GM18909 (cell line): ENCODE data around the gene GSC.
"Not testable (repeated sequence)": the region's sequence is repeated elsewhere in the genome, so short reads cannot be mapped to it uniquely, and the experiment has no call there.

Experiments
- ATAC-seq: cut with Tn5 transposase; IDR thresholded peaks from one replicate; pipeline ENCODE4 v1.9.1; 2021; ENCODE audit warnings: mild to moderate bottlenecking; ENCODE audit not compliant: unreplicated experiment, poor library complexity

GSC gene

GRCh38 chr14:94747739-94748138 lies 22.2 kb downstream of the GSC start:
- ATAC-seq, result no peak

GRCh38 chr14:94747153-94747552 lies 22.8 kb downstream of the GSC start:
- ATAC-seq, result not testable (repeated sequence)

GRCh38 chr14:94746131-94746530 lies 23.8 kb downstream of the GSC start:
- ATAC-seq, result no peak

GRCh38 chr14:94738751-94739150 lies 31.2 kb downstream of the GSC start:
- no peak for ATAC-seq

- ATAC-seq, result no peak
Measured at GRCh38 chr14:94738097-94738496, 31.8 kb downstream of the GSC start.

- ATAC-seq, result no peak
Measured at GRCh38 chr14:94728950-94729349, 41.0 kb downstream of the GSC start.

GRCh38 chr14:94728440-94728839 lies 41.5 kb downstream of the GSC start:
- ATAC-seq, result not testable (repeated sequence)

- ATAC-seq, result not testable (repeated sequence)
Measured at GRCh38 chr14:94726649-94727048, 43.3 kb downstream of the GSC start.

- ATAC-seq, result no peak
Measured at GRCh38 chr14:94724993-94725392, 44.9 kb downstream of the GSC start.

- no peak for ATAC-seq
Measured at GRCh38 chr14:94722397-94722796, 47.5 kb downstream of the GSC start.
